K562 treated with DMSO at 1 percent for 24 hours (cell line): ENCODE data around the gene POR. TPM values are rescaled to one million over a fixed set of nuclear protein-coding genes. Genes with fewer than 3 reads are reported as not detected.

Experiments
- total RNA-seq: library from RNA; unstranded; fragments of 300-600 nt; gene quantifications from 2 replicates; pipeline ENCODE4 v1.2.3, GENCODE V29; 2022; ENCODE audit warnings: low read depth; ENCODE audit not compliant: insufficient read depth

POR gene
- 236 and 249 TPM in 2 replicates for total RNA-seq

DNA sequence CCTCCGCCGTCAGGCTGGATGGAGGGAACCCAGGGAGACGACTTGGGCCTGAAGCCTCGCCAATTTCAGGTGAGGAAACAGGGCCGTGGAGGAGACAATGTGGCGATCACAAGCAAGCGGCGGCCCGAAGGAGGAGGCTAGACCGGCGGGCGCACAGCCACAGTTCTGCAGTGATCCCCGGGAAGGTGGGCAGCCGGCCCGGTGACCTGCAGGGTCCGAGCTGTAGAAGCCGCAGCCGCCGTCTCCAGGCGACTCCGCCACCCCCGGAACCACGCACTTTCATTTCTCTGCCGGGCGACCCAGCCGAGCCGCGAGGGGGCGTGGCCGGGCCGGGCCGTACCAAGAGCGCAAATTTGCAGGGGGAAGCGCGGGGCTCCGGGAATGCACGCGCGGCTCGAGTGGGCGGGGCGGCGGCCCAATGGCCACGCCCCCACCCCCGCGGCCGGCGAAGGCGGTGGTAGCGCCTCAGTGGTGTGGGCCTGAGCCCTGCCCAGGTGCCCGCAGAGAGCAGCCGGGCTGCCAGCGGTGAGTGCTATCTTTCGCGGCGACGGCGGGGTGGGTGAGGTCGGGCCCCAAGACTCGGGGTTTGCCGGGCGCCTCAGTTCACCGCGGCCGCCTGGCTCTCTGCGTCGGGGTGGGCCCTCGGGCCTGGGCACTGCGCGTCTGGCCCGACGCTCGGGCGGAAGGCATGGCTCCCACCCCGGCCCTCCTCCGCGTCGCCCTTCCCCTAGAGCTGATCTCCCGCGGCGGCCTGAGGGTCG lies at the start of gene POR:
Gene POR, plus strand, starts transcription at position 501 of the 761 bp plus-strand sequence. CDS start 38,847 bp downstream, outside the sequence.

DNA sequence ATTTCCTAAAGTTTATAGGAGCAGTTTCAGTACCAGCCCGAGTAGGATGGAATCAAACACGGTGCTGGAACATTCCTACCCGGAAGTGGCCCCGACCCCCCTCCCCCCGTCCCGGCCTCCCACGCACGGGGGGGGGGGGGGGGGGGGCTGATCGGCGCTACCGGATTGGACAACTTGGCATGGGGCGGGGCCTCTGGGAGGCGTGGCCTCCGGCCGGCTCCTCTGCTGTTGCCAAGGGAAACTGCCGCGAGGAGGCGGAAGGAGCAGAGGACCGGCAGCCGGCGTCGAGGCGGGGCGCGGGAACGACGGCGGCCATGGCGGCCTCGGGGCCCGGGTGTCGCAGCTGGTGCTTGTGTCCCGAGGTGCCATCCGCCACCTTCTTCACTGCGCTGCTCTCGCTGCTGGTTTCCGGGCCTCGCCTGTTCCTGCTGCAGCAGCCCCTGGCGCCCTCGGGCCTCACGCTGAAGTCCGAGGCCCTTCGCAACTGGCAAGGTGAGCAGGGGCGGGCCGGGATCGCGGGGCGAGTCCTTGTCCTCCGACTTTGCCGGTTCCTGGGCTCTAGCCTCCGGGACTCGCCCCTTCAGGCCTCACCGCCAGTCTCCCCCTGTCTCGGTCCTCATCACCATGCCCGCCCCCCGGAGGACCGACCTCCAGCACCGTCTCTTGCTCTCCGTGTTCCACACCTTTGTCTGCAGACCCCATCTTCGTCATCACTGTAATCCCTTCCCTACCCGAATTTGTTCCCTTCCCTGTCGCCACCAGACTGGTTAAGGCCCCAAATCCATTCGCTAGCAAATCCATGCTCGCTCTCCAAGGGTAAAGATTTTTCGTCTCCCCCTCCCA lies 36.0 kb upstream of the POR start, which contains the start of gene RHBDD2:
Gene RHBDD2, plus strand, starts transcription at position 266 of the 843 bp plus-strand sequence. Its CDS starts 49 bp downstream, at position 315.

DNA sequence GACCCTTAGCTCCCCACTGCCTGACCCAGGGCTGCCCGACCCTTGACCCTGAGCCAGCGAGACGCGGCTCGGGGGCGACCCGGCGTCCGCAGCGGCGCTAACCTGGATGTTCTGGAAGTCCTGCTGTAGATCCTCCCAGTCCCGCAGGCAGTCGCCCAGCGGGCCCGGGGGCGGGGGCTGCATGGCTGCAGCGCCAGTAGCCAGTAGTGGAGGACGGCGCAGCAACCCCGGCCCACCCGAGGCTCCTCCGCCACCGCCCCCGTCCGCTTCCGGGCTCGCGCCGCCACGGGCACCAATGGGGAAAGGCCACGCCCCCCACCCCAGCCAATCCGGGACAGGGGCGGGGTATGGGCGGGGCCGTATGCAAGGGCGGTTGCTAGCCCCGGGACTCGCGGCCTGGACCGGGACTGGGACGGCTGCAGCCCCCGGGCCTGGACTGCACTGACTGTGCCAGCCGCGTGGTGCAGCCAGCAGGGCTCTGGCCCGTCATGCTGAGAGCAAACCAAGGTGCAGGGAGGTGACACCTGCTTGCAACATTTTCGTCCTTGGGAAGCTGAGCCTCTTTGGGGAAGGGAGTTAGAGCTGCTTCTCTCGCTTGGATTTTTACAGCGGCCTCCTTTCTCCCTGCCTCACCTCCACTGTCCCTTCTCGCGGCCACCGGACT lies 79.6 kb downstream of the POR start, which contains the start of gene TMEM120A:
Gene TMEM120A, minus strand, starts transcription at position 208 of the 664 bp plus-strand sequence. Its CDS starts 25 bp downstream, at position 183.

Other genes starting within 250 kb of the POR start
- 18.3 and 19.0 TPM in 2 replicates for gene HIP1, start 176.2 kb upstream of the POR start, total RNA-seq
- 1.6 and 3.0 TPM in 2 replicates for gene CCL26, start 142.9 kb upstream of the POR start, total RNA-seq
- gene CCL24, start 101.3 kb upstream of the POR start, total RNA-seq: 1.3 TPM in 1 of 2 replicates, not detected in the other
- 141 and 153 TPM in 2 replicates for gene RHBDD2, start 36.1 kb upstream of the POR start, total RNA-seq
- gene TMEM120A, start 79.4 kb downstream of the POR start, total RNA-seq: 57.3 TPM in 2 replicates
- 63.2 and 67.7 TPM in 2 replicates for gene STYXL1, start 132.8 kb downstream of the POR start, total RNA-seq
- gene MDH2, start 133.0 kb downstream of the POR start, total RNA-seq: 330 and 337 TPM in 2 replicates